ENCODE results near the gene HOXB1. TPM values are rescaled to one million over a fixed set of nuclear protein-coding genes. Genes with fewer than 3 reads are reported as not detected.

The HOXB1 gene
- total RNA-seq, 4 donors from 2014 or later = 0.19 TPM; not detected in 3

GRCh38 chr17:48528153-48528935 lies 2.5 kb downstream of the HOXB1 start:
- 53 to 63% methylated on average over 5 to 7 of the region's 7 CpGs for WGBS, 2 donors

GRCh38 chr17:48527547-48527932 lies 3.3 kb downstream of the HOXB1 start:
- no peaks in the 10 kb centered on the region for H3K9me3 ChIP-seq
- WGBS, 2 donors = 71 to 78% methylated on average over 8 to 10 of the region's 14 CpGs
- TF ChIP-seq POLR2A (IDR thresholded peaks at IDR 0.05) = no peak
- H3K27ac ChIP-seq = no peak overlapping the region
- intact Hi-C loops (cut with DNase I) = no loop called here
- no peak for DNase-seq
- peaks cover 0 to 75% (median 2%) of the 10 kb centered on the region in 4 donors for H3K27me3 ChIP-seq
- no peaks in the 10 kb centered on the region for H3K36me3 ChIP-seq
- no peak overlapping the region for H3K4me3 ChIP-seq
- peaks cover 7 to 38% (median 9%) of the 10 kb centered on the region in 3 donors for H3K4me1 ChIP-seq

More at GRCh38 chr17:48528153-48528935, 2.5 kb downstream of the HOXB1 start:
- Histone ChIP-seq H3K4me1 (peaks cover 7 to 35% (median 9%) of the 10 kb centered on the region in 3 donors), H3K27ac (peak overlapping the region in 2 of 4 donors; percentile 82 to 83), H3K27me3 (peaks cover 0 to 68% (median 2%) of the 10 kb centered on the region in 4 donors), H3K36me3 (no peaks in the 10 kb centered on the region), H3K9me3 (no peaks in the 10 kb centered on the region), H3K4me3 (no peak overlapping the region)
- intact Hi-C loops (cut with DNase I) = no loop called here
- no peak for TF ChIP-seq CTCF (IDR thresholded peaks at IDR 0.05)
- TF ChIP-seq POLR2A (IDR thresholded peaks at IDR 0.05) = no peak
- DNase-seq = no peak

- intact Hi-C loops (cut with DNase I) = no loop called here
- H3K9me3 ChIP-seq = no peaks in the 10 kb centered on the region
- WGBS, 2 donors = 42 to 60% methylated on average over 5 to 7 of the region's 59 CpGs
- no peak for DNase-seq
- no peak overlapping the region for H3K27ac ChIP-seq
- H3K4me1 ChIP-seq = peaks cover 7 to 44% (median 13%) of the 10 kb centered on the region in 3 donors
- H3K36me3 ChIP-seq = no peaks in the 10 kb centered on the region
- peak overlapping the region in 2 of 4 donors; percentile 18 to 41 for H3K4me3 ChIP-seq
- TF ChIP-seq POLR2A (IDR thresholded peaks at IDR 0.05) (no peak), CTCF (IDR thresholded peaks at IDR 0.05) (no peak)
- H3K27me3 ChIP-seq = peaks cover 0 to 80% (median 2%) of the 10 kb centered on the region in 4 donors
Observed at GRCh38 chr17:48526608-48527546, 3.9 kb downstream of the HOXB1 start.

- H3K9me3 ChIP-seq = no peaks in the 10 kb centered on the region
- 61 to 70% methylated on average over 6 of the region's 6 CpGs for WGBS, 2 donors
- H3K27me3 ChIP-seq = peaks cover 0 to 91% (median 2%) of the 10 kb centered on the region in 4 donors
- intact Hi-C loops (cut with DNase I) = no loop called here
- H3K27ac ChIP-seq = no peak overlapping the region
- peaks cover 4 to 21% (median 7%) of the 10 kb centered on the region in 3 donors for H3K4me1 ChIP-seq
- no peak for TF ChIP-seq CTCF (IDR thresholded peaks at IDR 0.05)
- no peak for TF ChIP-seq POLR2A (IDR thresholded peaks at IDR 0.05)
- DNase-seq = no peak
- no peak overlapping the region for H3K4me3 ChIP-seq
- H3K36me3 ChIP-seq = no peaks in the 10 kb centered on the region
Observed at GRCh38 chr17:48523010-48523409, 7.8 kb downstream of the HOXB1 start.

GRCh38 chr17:48522031-48522653 lies 8.7 kb downstream of the HOXB1 start:
- H3K4me3 ChIP-seq = no peak overlapping the region
- intact Hi-C loops (cut with DNase I) = no loop called here
- 49 to 51% methylated on average over 4 to 5 of the region's 8 CpGs for WGBS, 2 donors
- no peaks in the 10 kb centered on the region for H3K36me3 ChIP-seq
- DNase-seq = no peak
- H3K27ac ChIP-seq = no peak overlapping the region
- TF ChIP-seq CTCF (IDR thresholded peaks at IDR 0.05) = no peak
- no peak for TF ChIP-seq POLR2A (IDR thresholded peaks at IDR 0.05)
- H3K9me3 ChIP-seq = no peaks in the 10 kb centered on the region
- peaks cover 3 to 18% (median 4%) of the 10 kb centered on the region in 3 donors for H3K4me1 ChIP-seq
- peaks cover 0 to 92% (median under 1%) of the 10 kb centered on the region in 4 donors for H3K27me3 ChIP-seq
